ENCODE data around the gene GPNMB. TPM values are rescaled to one million over a fixed set of nuclear protein-coding genes. Genes with fewer than 3 reads are reported as not detected.
A peak's percentile ranks its signal among the peaks of the same experiment; 100 is the strongest.

The GPNMB gene
- total RNA-seq, 2 experiments from 2014 or later = 0.42 to 0.66 TPM

GRCh38 chr7:23291957-23292560 lies 45.5 kb downstream of the GPNMB start:
- H3K27ac Mint-ChIP-seq = no peak overlapping the region
- intact Hi-C loops (cut with DNase I, micrococcal nuclease) = no loop called here
- POLR2A ChIA-PET = no interaction called here
- CTCF ChIA-PET = interaction anchor here (1.1 to 1.5 kb wide), 3 partner anchors 12 to 52 kb away, joined by 3 to 6 read pairs (median 4); no protein-coding TSS in a partner anchor
- H3K9me3 Mint-ChIP-seq (ENCODE audit: low read depth) = no peaks in the 10 kb centered on the region
- peaks cover 10% of the 10 kb centered on the region for H3K4me1 Mint-ChIP-seq
- DNase-seq = no peak
- H3K4me3 Mint-ChIP-seq = no peak overlapping the region
- H3K36me3 Mint-ChIP-seq (ENCODE audit: low read depth) = no peaks in the 10 kb centered on the region
- no peaks in the 10 kb centered on the region for H3K27me3 Mint-ChIP-seq
- no peak for ATAC-seq

GRCh38 chr7:23292623-23293022 lies 46.0 kb downstream of the GPNMB start:
- Mint-ChIP-seq H3K4me1 (peaks cover 9% of the 10 kb centered on the region), H3K27ac (no peak overlapping the region), H3K4me3 (no peak overlapping the region), H3K27me3 (no peaks in the 10 kb centered on the region), H3K9me3 (ENCODE audit: low read depth) (no peaks in the 10 kb centered on the region), H3K36me3 (ENCODE audit: low read depth) (no peaks in the 10 kb centered on the region)
- POLR2A ChIA-PET = no interaction called here
- intact Hi-C loops (cut with DNase I, micrococcal nuclease) = no loop called here
- CTCF ChIA-PET = interaction anchor here (0.6 to 1.5 kb wide), 4 partner anchors 9 to 182 kb away, joined by 3 to 6 read pairs (median 3); no protein-coding TSS in a partner anchor
- no peak for ATAC-seq
- no peak for DNase-seq

- H3K27me3 Mint-ChIP-seq = no peaks in the 10 kb centered on the region
- peaks cover 7% of the 10 kb centered on the region for H3K4me1 Mint-ChIP-seq
- DNase-seq = no peak
- ATAC-seq = no peak
- intact Hi-C loops (cut with DNase I, micrococcal nuclease) = no loop called here
- H3K4me3 Mint-ChIP-seq = no peak overlapping the region
- ChIA-PET POLR2A (no interaction called here), CTCF (interaction anchor here (0.8 to 1.8 kb wide), 3 partner anchors 8 to 254 kb away, joined by 3 to 13 read pairs (median 3); no protein-coding TSS in a partner anchor)
- H3K36me3 Mint-ChIP-seq (ENCODE audit: low read depth) = no peaks in the 10 kb centered on the region
- H3K9me3 Mint-ChIP-seq (ENCODE audit: low read depth) = peaks cover 4% of the 10 kb centered on the region
- H3K27ac Mint-ChIP-seq = no peak overlapping the region
These were observed 47.0 kb downstream of the GPNMB start for GRCh38 chr7:23293500-23294073.

GRCh38 chr7:23294549-23295400 lies 48.2 kb downstream of the GPNMB start:
- intact Hi-C loops (cut with DNase I, micrococcal nuclease) = loop anchor here in 1 of 2 experiments (5.0 kb wide), 1 partner anchor 282 kb away; the partner anchor contains the start of gene HYCC1
- DNase-seq (no peak), ATAC-seq (no peak)
- H3K36me3 Mint-ChIP-seq (ENCODE audit: low read depth) = peaks cover 4% of the 10 kb centered on the region
- no peaks in the 10 kb centered on the region for H3K27me3 Mint-ChIP-seq
- peaks cover 4% of the 10 kb centered on the region for H3K9me3 Mint-ChIP-seq (ENCODE audit: low read depth)
- ChIA-PET POLR2A (interaction anchor here (0.6 kb wide), 1 partner anchor 10 kb away, joined by 5 read pairs; no protein-coding TSS in a partner anchor), CTCF (interaction anchor here (0.6 to 1.8 kb wide), 9 partner anchors 12 to 303 kb away, joined by 3 to 13 read pairs (median 3); no protein-coding TSS in a partner anchor)
- H3K4me3 Mint-ChIP-seq = no peak overlapping the region
- peaks cover 10% of the 10 kb centered on the region for H3K4me1 Mint-ChIP-seq
- no peak overlapping the region for H3K27ac Mint-ChIP-seq

GRCh38 chr7:23295401-23295697 lies 48.8 kb downstream of the GPNMB start:
- peaks cover 6% of the 10 kb centered on the region for H3K36me3 Mint-ChIP-seq (ENCODE audit: low read depth)
- peaks cover 4% of the 10 kb centered on the region for H3K9me3 Mint-ChIP-seq (ENCODE audit: low read depth)
- no peak overlapping the region for H3K27ac Mint-ChIP-seq
- H3K4me1 Mint-ChIP-seq = peaks cover 12% of the 10 kb centered on the region
- ATAC-seq (no peak), DNase-seq (no peak)
- no peaks in the 10 kb centered on the region for H3K27me3 Mint-ChIP-seq
- ChIA-PET POLR2A (no interaction called here), CTCF (interaction anchor here (1.0 to 1.8 kb wide), 4 partner anchors 17 to 234 kb away, joined by 3 to 13 read pairs (median 4); no protein-coding TSS in a partner anchor)
- intact Hi-C loops (cut with DNase I, micrococcal nuclease) = loop anchor here in 1 of 2 experiments (5.0 kb wide), 1 partner anchor 283 kb away; the partner anchor contains the start of gene HYCC1
- H3K4me3 Mint-ChIP-seq = no peak overlapping the region

GRCh38 chr7:23298141-23298881 lies 51.7 kb downstream of the GPNMB start:
- ChIA-PET CTCF (interaction anchor here (0.7 to 3.5 kb wide), 7 partner anchors 10 to 248 kb away, joined by 3 to 13 read pairs (median 4); no protein-coding TSS in a partner anchor), POLR2A (interaction anchor here (0.5 kb wide), 1 partner anchor 36 kb away, joined by 3 read pairs; no protein-coding TSS in a partner anchor)
- intact Hi-C loops (cut with DNase I, micrococcal nuclease) = loop anchor here (2.0 to 5.0 kb wide), 4 partner anchors 26 to 296 kb away; partner anchors contain the start of gene HYCC1 (in 1 of the 2)
- no peak for DNase-seq
- Mint-ChIP-seq H3K4me1 (peaks cover 36% of the 10 kb centered on the region), H3K27ac (peak overlapping the region; percentile 97), H3K27me3 (no peaks in the 10 kb centered on the region), H3K9me3 (ENCODE audit: low read depth) (peaks cover 4% of the 10 kb centered on the region), H3K36me3 (ENCODE audit: low read depth) (peaks cover 29% of the 10 kb centered on the region), H3K4me3 (peak overlapping the region; percentile 98)
- no peak for ATAC-seq

- peaks cover 4% of the 10 kb centered on the region for H3K9me3 Mint-ChIP-seq (ENCODE audit: low read depth)
- ChIA-PET POLR2A (interaction anchor here (0.5 to 0.7 kb wide), 4 partner anchors 37 to 232 kb away, joined by 3 to 5 read pairs (median 3); no protein-coding TSS in a partner anchor), CTCF (interaction anchor here (0.7 to 3.5 kb wide), 5 partner anchors 26 to 131 kb away, joined by 3 to 13 read pairs (median 4); no protein-coding TSS in a partner anchor)
- intact Hi-C loops (cut with DNase I, micrococcal nuclease) = loop anchor here (1.0 to 5.0 kb wide), 11 partner anchors 22 to 296 kb away; partner anchors contain the start of genes HYCC1 (in 1 of the 2), KLHL7 (in 1 of the 2) and TRA2A (in 1 of the 2)
- ATAC-seq (peak; percentile 97), DNase-seq (peak; percentile 99)
- peak within 1 kb of the TSS; percentile 98 for H3K4me3 Mint-ChIP-seq
- H3K4me1 Mint-ChIP-seq = peaks cover 38% of the 10 kb centered on the region
- H3K27ac Mint-ChIP-seq = peak within 1 kb of the TSS; percentile 97
- no peaks in the 10 kb centered on the region for H3K27me3 Mint-ChIP-seq
- H3K36me3 Mint-ChIP-seq (ENCODE audit: low read depth) = peaks cover 32% of the 10 kb centered on the region
These were observed 52.6 kb downstream of the GPNMB start, which contains the start of gene MALSU1 for GRCh38 chr7:23298885-23299769. Gene MALSU1 (plus strand): TSS chr7:23299339. CDS start chr7:23299353, 14 bp downstream.

GRCh38 chr7:23299770-23300300 lies 53.3 kb downstream of the GPNMB start:
- H3K4me1 Mint-ChIP-seq = peaks cover 45% of the 10 kb centered on the region
- DNase-seq (no peak), ATAC-seq (peak; percentile 3)
- intact Hi-C loops (cut with DNase I, micrococcal nuclease) = loop anchor here (1.0 to 5.0 kb wide), 11 partner anchors 23 to 295 kb away; partner anchors contain the start of genes HYCC1 (in 1 of the 2), KLHL7 (in 1 of the 2) and TRA2A (in 1 of the 2)
- H3K36me3 Mint-ChIP-seq (ENCODE audit: low read depth) = peaks cover 37% of the 10 kb centered on the region
- H3K27ac Mint-ChIP-seq = peak overlapping the region; percentile 97
- ChIA-PET CTCF (interaction anchor here (0.7 to 1.3 kb wide), 4 partner anchors 17 to 48 kb away, joined by 3 to 12 read pairs (median 4); no protein-coding TSS in a partner anchor), POLR2A (no interaction called here)
- peaks cover 4% of the 10 kb centered on the region for H3K9me3 Mint-ChIP-seq (ENCODE audit: low read depth)
- no peaks in the 10 kb centered on the region for H3K27me3 Mint-ChIP-seq
- H3K4me3 Mint-ChIP-seq = peak overlapping the region; percentile 98

- H3K27me3 Mint-ChIP-seq = no peaks in the 10 kb centered on the region
- peaks cover 47% of the 10 kb centered on the region for H3K4me1 Mint-ChIP-seq
- peaks cover 66% of the 10 kb centered on the region for H3K36me3 Mint-ChIP-seq (ENCODE audit: low read depth)
- intact Hi-C loops (cut with DNase I, micrococcal nuclease) = loop anchor here (1.0 kb wide), 2 partner anchors 50 to 66 kb away; no protein-coding TSS in a partner anchor
- peak overlapping the region; percentile 56 for H3K27ac Mint-ChIP-seq
- ChIA-PET POLR2A (interaction anchor here (0.6 kb wide), 1 partner anchor 49 kb away, joined by 3 read pairs; no protein-coding TSS in a partner anchor), CTCF (no interaction called here)
- DNase-seq = no peak
- peak; percentile 85 for ATAC-seq
- H3K4me3 Mint-ChIP-seq = no peak overlapping the region
- H3K9me3 Mint-ChIP-seq (ENCODE audit: low read depth) = no peaks in the 10 kb centered on the region
These were observed 60.5 kb downstream of the GPNMB start for GRCh38 chr7:23306936-23307521.

Measured in activated CD4-positive, alpha-beta T cell treated with anti-CD3 and anti-CD28 coated beads for 36 hours (primary cell).